ENCODE results near the gene CDC42SE2. TPM values are rescaled to one million over a fixed set of nuclear protein-coding genes. Genes with fewer than 3 reads are reported as not detected.

Gene CDC42SE2
- total RNA-seq, 1 experiment from 2014 or later: 46.1 TPM

GRCh38 chr5:131316026-131316425 is 52.2 kb downstream of the CDC42SE2 start:
- Histone ChIP-seq H3K4me1 (ENCODE audit: control insufficient read depth, insufficient read depth, low read length) (peaks cover 28% of the 10 kb centered on the region), H3K27ac (ENCODE audit: low read length) (no peak overlapping the region), H3K27me3 (ENCODE audit: control insufficient read depth, insufficient read depth, low read length) (no peaks in the 10 kb centered on the region), H3K36me3 (ENCODE audit: control insufficient read depth, insufficient read depth, low read length) (no peaks in the 10 kb centered on the region), H3K9me3 (ENCODE audit: control insufficient read depth, insufficient read depth, low read depth, low read length) (peaks cover 3% of the 10 kb centered on the region; the same call in 1 of the 2 replicates), H3K4me3 (ENCODE audit: low read depth in 2 of 2, low read length in 2 of 2) (no peak overlapping the region)
- TF ChIP-seq POLR2AphosphoS5 (IDR thresholded peaks at IDR 0.05; ENCODE audit: low read depth, low read length) (no peak), CTCF (IDR thresholded peaks at IDR 0.05) (no peak), SIN3A (IDR thresholded peaks at IDR 0.05; ENCODE audit: borderline replicate concordance, insufficient read depth, low read depth, low read length) (no peak), TCF7L2 (IDR thresholded peaks at IDR 0.05; ENCODE audit: low read depth, low read length) (no peak)
- TF ChIP-seq, protein P1, sequence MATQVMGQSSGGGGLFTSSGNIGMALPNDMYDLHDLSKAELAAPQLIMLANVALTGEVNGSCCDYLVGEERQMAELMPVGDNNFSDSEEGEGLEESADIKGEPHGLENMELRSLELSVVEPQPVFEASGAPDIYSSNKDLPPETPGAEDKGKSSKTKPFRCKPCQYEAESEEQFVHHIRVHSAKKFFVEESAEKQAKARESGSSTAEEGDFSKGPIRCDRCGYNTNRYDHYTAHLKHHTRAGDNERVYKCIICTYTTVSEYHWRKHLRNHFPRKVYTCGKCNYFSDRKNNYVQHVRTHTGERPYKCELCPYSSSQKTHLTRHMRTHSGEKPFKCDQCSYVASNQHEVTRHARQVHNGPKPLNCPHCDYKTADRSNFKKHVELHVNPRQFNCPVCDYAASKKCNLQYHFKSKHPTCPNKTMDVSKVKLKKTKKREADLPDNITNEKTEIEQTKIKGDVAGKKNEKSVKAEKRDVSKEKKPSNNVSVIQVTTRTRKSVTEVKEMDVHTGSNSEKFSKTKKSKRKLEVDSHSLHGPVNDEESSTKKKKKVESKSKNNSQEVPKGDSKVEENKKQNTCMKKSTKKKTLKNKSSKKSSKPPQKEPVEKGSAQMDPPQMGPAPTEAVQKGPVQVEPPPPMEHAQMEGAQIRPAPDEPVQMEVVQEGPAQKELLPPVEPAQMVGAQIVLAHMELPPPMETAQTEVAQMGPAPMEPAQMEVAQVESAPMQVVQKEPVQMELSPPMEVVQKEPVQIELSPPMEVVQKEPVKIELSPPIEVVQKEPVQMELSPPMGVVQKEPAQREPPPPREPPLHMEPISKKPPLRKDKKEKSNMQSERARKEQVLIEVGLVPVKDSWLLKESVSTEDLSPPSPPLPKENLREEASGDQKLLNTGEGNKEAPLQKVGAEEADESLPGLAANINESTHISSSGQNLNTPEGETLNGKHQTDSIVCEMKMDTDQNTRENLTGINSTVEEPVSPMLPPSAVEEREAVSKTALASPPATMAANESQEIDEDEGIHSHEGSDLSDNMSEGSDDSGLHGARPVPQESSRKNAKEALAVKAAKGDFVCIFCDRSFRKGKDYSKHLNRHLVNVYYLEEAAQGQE (IDR thresholded peaks at IDR 0.05; ENCODE audit: insufficient read depth in 1 of 2, low read depth in 2 of 2, low read length in 1 of 2): no peak
- ATAC-seq (no peak), DNase-seq (ENCODE audit: low read depth, low spot score) (no peak)
- ChIA-PET POLR2A (no interaction called here), CTCF (no interaction called here)
- BruUV-seq (replicated peaks): no TSS peak
- intact Hi-C loops (cut with micrococcal nuclease; ENCODE audit: unreplicated experiment) (no loop called here), in situ Hi-C loops (cut with HindIII; ENCODE audit: low pct_unique_long_range_greater_than_20kb, low sequenced_read_pairs) (no loop called here)

GRCh38 chr5:131316822-131317221 is 53.0 kb downstream of the CDC42SE2 start:
- intact Hi-C loops (cut with micrococcal nuclease; ENCODE audit: unreplicated experiment): no loop called here
- DNase-seq (ENCODE audit: low read depth, low spot score) (no peak), ATAC-seq (no peak)
- BruUV-seq (replicated peaks): no TSS peak
- no peaks in the 10 kb centered on the region for H3K36me3 ChIP-seq (ENCODE audit: control insufficient read depth, insufficient read depth, low read length)
- in situ Hi-C loops (cut with HindIII; ENCODE audit: low pct_unique_long_range_greater_than_20kb, low sequenced_read_pairs): no loop called here
- peaks cover 3% of the 10 kb centered on the region; the same call in 1 of the 2 replicates for H3K9me3 ChIP-seq (ENCODE audit: control insufficient read depth, insufficient read depth, low read depth, low read length)
- POLR2A ChIA-PET: no interaction called here
- peaks cover 28% of the 10 kb centered on the region for H3K4me1 ChIP-seq (ENCODE audit: control insufficient read depth, insufficient read depth, low read length)
- CTCF ChIA-PET: no interaction called here
- no peak overlapping the region for H3K4me3 ChIP-seq (ENCODE audit: low read depth in 2 of 2, low read length in 2 of 2)
- TF ChIP-seq TCF7L2 (IDR thresholded peaks at IDR 0.05; ENCODE audit: low read depth, low read length): no peak
- no peak for TF ChIP-seq POLR2AphosphoS5 (IDR thresholded peaks at IDR 0.05; ENCODE audit: low read depth, low read length)
- no peaks in the 10 kb centered on the region for H3K27me3 ChIP-seq (ENCODE audit: control insufficient read depth, insufficient read depth, low read length)
- H3K27ac ChIP-seq (ENCODE audit: low read length): no peak overlapping the region

GRCh38 chr5:131318455-131318854 is 54.6 kb downstream of the CDC42SE2 start:
- Histone ChIP-seq H3K36me3 (ENCODE audit: control insufficient read depth, insufficient read depth, low read length) (no peaks in the 10 kb centered on the region), H3K27ac (ENCODE audit: low read length) (no peak overlapping the region), H3K4me1 (ENCODE audit: control insufficient read depth, insufficient read depth, low read length) (peaks cover 25% of the 10 kb centered on the region), H3K4me3 (ENCODE audit: low read depth in 2 of 2, low read length in 2 of 2) (no peak overlapping the region), H3K9me3 (ENCODE audit: control insufficient read depth, insufficient read depth, low read depth, low read length) (peaks cover 3% of the 10 kb centered on the region; the same call in 1 of the 2 replicates), H3K27me3 (ENCODE audit: control insufficient read depth, insufficient read depth, low read length) (no peaks in the 10 kb centered on the region)
- in situ Hi-C loops (cut with HindIII; ENCODE audit: low pct_unique_long_range_greater_than_20kb, low sequenced_read_pairs): no loop called here
- ATAC-seq (no peak), DNase-seq (ENCODE audit: low read depth, low spot score) (no peak)
- BruUV-seq (replicated peaks): no TSS peak
- intact Hi-C loops (cut with micrococcal nuclease; ENCODE audit: unreplicated experiment): no loop called here
- ChIA-PET CTCF (no interaction called here), POLR2A (no interaction called here)
- no peak for TF ChIP-seq POLR2AphosphoS5 (IDR thresholded peaks at IDR 0.05; ENCODE audit: low read depth, low read length)
- TF ChIP-seq CTCF (IDR thresholded peaks at IDR 0.05): no peak
- no peak for TF ChIP-seq TCF7L2 (IDR thresholded peaks at IDR 0.05; ENCODE audit: low read depth, low read length)
- no peak for TF ChIP-seq SIN3A (IDR thresholded peaks at IDR 0.05; ENCODE audit: borderline replicate concordance, insufficient read depth, low read depth, low read length)
- TF ChIP-seq, protein P1 (IDR thresholded peaks at IDR 0.05; ENCODE audit: insufficient read depth in 1 of 2, low read depth in 2 of 2, low read length in 1 of 2): no peak
